HL-60/S4 (cell line): ENCODE results near the gene TBC1D8.

Experiments used
- in situ Hi-C: fragments of 300-500 bp; cut with MboI; formaldehyde crosslinking; loops from 2 replicates; pipeline ENCODE4 v1.14.3; 2022; ENCODE audit warnings: low sequenced_read_pairs

TBC1D8 gene

DNA sequence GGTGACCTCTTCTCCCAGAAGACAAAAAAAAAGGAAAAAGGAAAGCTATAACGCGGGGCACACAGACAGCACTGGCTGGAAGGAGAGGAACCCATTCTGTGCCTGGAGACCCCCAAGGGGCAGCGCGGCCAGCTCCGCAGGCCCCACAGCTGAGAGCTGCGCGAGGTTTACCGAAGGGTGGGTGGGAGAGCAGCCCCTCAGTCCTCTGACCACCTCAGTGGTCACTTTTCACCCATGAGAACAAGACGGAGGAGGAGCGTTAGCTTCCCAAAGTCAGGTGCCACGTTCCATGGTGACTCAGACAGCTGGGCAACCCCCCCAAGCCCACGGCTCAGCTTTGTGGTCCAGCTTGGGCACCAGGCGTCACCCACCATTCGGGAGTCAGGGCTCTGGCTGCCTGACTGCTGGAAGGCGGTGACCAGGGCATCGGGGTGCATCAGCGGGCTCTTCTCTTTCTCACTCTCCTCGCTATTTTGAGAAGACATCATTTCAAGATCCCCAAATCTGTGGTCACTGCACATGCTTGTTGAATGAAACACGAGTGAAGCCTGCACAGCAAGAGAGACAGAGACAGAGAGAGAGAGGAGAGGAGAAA is 113.9 kb downstream of the TBC1D8 start:
- in situ Hi-C loops, result no loop called here

DNA sequence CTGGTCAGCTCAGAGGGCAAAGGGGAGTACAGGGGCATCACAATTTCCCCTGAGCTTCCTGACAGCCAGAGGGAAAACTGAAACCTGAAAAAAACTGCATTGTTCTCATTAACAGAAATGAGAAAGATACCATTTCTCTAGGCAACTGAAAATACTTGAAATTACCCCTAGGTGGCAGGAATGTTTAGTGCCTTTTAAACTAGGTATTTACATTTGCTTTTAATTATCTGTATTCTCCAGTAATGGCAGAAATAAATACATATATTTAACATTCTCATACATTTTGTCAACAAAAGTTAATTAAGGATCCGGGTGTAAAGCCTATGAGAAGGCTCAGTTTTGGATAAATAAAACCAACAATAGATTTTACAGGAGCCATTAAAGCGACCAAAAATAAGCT is 114.6 kb downstream of the TBC1D8 start:
- in situ Hi-C loops, result no loop called here

DNA sequence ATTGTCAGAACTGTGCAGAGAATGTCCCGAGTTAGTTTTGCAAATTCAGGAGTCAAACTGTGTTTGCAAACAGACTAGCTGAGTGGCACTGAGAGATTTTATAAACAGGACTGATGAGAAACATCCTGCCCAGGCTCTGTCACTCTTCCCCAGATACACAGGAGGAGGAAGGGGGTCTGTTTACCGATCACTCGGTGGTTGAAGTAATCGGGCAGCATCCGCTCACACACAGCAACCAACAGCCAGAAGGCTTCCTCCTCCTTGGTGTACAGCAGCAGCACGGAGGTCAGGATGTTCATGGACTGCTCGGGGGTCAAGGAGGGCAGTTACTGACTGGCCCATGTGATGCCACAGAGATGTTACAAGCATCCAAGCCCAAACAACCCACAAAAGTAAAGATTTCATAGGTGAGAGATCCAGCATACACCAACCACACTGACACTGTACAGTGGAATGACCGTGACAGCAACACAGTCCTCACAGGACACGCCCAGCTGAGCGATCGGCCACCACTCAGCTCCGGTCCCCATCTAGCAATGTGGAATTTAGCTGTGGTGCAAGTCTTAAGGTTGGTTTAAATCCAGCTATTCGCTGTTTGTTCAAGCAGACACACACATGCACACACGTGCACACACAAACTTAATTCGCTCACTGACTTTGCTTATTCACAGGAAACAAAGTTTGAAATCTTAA is 119.0 kb downstream of the TBC1D8 start:
- in situ Hi-C loops, result no loop called here

DNA sequence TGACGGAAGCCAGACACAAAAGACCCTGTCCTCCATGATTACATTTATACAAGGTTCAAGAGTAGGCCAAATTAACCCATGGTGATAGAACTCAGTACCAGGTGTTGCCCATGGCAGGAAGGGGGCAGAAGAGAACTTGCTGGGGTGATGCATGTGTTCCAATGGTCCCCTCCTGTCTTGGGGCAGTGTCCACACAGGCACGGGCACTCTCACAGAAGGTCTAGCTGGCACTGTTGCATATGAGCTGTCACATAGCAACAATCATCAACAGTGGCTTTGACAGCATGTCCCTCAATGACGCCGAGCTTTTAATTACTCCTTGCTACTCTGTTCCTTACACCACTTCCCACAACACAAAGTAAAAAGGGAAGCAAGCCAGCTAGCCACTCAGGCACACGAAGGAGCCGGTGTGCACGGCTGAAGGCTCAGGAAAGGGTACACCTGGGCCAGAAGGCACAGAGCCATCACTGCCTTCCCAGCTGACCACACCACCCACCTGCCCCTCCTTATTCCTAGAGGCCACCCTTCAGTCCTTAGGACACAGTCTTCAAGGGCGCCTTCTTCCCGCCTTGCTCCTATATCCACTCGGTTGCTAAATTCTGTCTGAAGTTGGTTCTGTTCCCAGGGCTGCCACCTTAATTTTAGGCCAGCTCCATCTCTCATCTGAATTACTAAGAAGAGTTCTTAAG is 120.2 kb downstream of the TBC1D8 start:
- in situ Hi-C loops, result no loop called here

DNA sequence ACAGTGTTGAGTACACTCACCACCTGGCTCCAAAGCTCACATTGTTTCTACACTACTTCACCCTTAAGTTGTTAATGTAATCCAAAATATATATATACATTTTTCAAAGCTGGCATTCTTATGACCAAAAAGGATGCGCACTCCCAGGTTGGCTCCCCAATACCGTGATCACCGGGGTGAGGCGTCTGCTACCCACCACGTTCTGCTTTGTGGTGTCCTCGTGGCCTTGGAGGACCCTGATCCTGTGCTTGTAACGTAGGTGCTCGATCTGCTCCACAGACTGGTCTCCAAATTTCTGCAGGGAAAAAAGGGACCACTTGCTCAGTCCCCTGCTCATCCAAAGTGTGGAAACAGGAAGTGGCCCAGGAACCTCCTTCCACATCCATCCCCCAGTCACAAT is 123.3 kb downstream of the TBC1D8 start:
- in situ Hi-C loops, result loop anchor here (10.0 kb wide), 1 partner anchor 127 kb away; the partner anchor contains the start of gene TBC1D8

DNA sequence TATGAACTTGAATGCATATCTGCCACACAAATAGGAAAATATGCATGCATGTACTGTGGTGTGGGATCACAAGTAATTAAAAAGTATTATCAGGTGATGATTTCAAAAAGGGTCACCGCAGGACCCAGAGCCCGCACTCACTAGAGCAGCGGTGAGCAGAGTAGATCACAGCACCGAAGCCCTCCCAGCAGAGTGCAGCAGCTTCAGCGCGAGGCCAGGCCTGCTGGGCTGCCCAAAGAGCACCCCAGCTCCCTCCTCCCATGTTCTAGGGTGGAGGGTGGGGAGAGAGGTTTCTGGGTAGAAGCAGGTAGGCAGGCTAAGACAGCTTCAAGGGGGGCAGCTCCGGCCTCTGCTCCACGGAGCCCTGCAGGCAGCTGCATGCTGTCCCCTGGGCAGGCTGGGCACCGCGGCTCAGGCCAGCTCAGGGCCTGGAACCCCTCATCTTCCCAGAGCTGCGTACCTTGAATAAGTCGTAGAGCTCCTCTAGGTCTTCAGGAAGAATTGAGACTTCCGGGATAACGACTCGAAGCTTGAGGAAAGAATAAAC is 124.2 kb downstream of the TBC1D8 start:
- in situ Hi-C loops, result loop anchor here (10.0 kb wide), 1 partner anchor 128 kb away; the partner anchor contains the start of gene TBC1D8

DNA sequence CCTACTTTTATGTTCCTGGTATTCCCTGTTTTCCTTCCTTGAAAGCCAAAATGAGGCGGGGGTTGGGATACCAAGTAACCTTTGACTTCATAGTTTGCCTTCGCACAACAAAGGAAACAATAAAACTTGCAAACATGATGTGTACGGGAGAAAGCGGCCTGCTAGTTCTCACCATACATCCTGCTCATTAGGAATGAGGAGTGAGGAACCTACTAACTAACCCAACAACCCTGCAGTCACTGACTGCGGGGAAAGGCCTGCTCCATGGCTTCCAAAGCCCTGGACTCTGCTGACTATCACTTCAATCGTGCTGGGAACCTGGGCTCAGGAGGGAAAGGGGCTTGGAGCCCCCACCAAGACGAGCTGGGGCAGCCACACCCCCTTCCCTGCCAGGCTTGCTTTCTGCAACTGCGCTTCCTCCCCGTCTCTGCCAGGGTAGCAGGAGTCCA is 124.9 kb downstream of the TBC1D8 start:
- in situ Hi-C loops, result loop anchor here (10.0 kb wide), 1 partner anchor 129 kb away; the partner anchor contains the start of gene TBC1D8

DNA sequence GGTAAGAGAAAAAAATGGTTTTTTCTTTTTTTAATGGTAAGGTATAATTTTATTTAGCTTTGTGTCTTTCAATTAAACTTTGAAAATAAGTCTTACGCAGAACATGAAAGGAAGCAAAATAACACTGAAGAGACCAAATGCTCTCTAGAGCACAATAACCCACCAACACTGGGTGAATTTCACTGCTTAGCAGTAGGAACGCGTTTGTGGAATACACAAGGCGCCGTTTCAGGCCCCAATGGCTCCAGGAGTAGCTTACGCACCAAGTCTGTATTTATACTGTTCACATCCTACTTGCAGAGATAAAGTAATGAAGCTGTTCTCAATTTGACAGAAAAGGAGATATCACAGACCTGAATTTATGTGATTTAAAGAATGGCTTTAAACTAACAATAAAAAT is 125.6 kb downstream of the TBC1D8 start:
- in situ Hi-C loops, result loop anchor here (10.0 kb wide), 1 partner anchor 129 kb away; the partner anchor contains the start of gene TBC1D8

DNA sequence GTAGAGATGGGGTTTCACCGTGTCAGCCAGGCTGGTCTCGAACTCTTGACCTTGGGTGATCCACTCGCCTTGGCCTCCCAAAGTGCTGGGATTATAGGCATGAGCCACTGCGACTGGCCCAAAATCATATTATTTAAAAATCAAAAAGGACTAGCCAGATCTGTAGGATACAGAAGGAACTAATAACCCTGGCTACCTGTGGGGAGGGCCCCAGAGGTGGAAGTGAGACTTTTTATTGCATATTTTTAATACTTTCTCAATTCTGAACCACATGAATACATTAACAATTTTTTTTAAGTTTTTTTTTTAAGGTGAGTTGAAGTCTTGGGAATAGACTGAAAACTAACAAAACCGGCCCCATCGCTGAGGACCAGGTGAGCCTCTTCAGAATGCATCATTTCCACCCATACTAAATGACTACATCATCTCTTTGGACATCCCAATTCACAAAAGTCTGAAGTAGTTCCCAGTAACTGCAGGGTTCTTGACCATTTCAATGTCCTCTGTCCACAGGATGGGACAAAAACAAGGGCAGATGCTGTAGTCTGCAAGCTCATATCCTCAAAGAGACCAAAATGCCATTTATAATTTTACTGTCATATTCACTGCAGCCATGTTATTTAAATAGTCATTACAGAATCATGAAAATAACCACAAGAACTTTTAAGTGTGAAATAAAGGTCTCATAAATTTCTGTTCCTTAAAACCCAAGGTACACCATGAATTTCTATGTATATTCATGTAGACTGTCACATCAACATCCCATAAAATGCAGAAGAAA is 127.7 kb downstream of the TBC1D8 start:
- in situ Hi-C loops, result loop anchor here (10.0 to 25.0 kb wide), 2 partner anchors 131 to 364 kb away; partner anchors contain the start of genes CREG2 and TBC1D8

DNA sequence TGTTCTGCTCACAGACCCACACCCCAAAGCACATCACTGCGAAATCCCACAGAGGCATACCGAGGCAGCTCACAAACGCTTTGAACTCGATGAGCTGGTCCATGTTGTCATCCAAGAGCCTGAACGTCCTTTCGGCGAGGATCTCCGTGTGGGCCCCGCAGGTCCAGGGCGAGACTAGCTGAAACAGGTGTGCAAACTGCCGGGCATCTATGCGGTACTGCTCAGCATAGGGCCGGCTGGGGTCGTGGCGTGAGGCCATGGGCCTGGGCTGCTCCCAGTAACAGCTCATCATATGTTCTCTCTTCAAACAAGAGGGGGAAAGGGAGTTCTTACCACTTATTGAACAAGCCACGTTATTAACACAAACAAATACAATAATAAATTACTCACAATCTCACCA is 129.0 kb downstream of the TBC1D8 start:
- in situ Hi-C loops, result loop anchor here (10.0 to 25.0 kb wide), 2 partner anchors 133 to 365 kb away; partner anchors contain the start of genes CREG2 and TBC1D8

DNA sequence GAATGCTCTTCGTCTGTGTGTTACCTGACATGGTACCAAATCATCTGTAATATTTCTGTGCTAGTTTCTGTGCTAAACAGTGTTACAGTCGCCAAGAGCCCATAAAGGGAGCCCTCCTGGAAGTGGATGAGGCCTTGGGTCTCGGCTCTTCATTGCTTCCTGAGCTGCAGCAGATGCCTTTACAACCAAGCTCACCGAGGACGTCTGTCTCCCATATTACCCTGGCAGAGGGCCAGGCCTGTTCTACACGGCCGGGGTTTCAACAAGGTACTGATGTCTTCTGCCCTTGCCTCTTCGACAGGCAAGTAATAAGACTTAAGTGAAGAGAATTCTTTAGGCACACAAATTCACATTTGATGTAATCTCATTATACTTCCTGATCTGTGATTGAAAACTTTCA is 132.2 kb downstream of the TBC1D8 start:
- in situ Hi-C loops, result loop anchor here (25.0 kb wide), 1 partner anchor 368 kb away; the partner anchor contains the start of gene CREG2

DNA sequence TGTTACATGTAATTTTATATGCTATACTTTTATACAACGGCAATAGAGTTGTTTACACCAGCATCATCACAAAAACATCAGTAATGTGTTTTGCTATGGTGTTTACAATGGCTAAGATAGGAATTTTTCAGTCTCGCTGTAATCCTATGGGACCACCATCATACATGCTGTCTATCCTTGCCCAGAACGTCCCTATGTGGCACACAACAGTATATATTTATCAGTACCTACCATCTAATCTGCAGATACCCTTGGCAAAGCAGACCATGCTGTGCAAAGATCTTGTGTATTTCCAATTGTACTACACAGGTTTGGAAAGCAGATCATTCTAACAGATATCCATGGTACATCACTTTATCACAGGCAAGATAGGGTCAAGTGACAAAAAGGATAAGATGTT is 133.8 kb downstream of the TBC1D8 start:
- in situ Hi-C loops, result loop anchor here (25.0 kb wide), 1 partner anchor 370 kb away; the partner anchor contains the start of gene CREG2

DNA sequence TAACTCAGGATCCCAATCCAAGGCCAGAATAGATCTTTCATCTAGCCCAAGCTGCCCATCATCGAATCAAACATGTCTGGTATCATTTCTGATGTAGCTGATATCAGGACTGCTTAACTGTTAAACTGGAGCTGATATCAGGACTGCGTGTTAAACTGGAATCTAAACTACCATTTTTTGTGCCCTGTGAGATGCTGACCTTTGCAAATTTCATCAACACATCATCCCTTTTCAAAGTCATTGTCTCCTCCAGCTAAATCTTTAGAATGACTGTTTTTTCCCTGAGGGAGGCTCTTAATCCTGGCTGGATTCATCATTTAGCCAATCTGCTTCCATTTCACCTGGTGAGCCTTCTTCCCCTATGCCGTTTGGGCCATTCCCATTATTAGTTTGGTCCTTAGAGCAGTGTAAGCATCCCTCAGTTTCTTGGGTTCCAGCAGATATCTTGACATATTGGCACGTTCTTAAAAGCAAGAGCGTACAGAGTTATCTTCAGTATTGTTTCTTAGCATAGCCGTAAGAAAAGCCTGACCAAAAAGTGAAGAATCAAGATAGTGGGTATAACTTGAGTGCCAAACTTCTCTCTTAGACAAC is 136.8 kb downstream of the TBC1D8 start:
- in situ Hi-C loops, result loop anchor here (25.0 kb wide), 1 partner anchor 373 kb away; the partner anchor contains the start of gene CREG2

DNA sequence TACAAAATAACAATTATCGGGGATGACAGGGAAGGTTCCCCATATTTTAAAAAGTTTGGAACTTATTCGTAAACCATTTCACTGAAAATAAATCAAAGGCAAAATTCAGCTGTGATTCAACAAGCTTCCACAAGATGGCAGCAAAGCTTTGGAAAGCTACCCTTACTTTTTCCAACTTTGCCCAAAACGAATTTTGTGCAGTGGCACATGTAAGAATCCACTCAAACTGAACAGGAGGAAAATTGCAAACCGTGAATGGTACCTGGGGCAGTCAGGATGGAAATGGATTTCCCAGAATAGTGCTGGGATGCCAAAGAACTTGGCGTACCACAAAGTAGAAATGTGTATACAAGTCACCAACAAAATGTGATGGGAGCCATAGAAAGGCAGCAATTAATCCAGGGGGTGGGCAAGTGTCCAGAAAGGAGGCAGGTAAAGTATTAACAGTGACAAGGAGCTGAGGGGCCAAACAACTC is 138.4 kb downstream of the TBC1D8 start:
- in situ Hi-C loops, result loop anchor here (25.0 kb wide), 1 partner anchor 375 kb away; the partner anchor contains the start of gene CREG2

DNA sequence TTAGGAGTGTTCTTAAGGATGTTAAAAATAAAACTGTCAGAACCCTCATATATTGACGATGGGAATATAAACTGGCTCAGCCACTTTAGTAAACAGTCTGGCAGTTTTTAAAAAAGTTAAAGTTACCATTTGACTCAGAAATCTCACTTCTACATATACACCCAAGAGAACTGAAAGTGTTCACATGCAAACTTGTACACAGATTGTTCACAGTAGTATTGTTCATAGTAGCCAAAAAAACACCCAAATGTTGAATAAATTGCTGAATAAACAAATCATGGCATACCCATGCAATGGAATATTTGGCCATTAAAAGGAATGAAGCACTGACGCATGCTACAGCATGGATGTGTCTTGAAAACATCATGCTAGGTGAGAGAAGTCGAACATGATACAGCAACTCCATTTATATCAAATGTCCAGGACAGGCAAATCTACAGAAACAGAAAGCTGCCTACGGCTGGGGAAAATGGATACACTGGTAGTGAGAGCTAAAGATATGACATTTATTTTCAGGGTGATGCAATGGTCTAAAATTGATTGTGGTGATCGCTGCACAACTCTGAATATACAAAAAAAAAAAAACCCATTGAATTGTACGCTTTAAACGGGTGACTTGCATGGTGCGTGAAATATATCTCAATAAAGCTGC is 139.0 kb downstream of the TBC1D8 start:
- in situ Hi-C loops, result loop anchor here (25.0 kb wide), 1 partner anchor 375 kb away; the partner anchor contains the start of gene CREG2

DNA sequence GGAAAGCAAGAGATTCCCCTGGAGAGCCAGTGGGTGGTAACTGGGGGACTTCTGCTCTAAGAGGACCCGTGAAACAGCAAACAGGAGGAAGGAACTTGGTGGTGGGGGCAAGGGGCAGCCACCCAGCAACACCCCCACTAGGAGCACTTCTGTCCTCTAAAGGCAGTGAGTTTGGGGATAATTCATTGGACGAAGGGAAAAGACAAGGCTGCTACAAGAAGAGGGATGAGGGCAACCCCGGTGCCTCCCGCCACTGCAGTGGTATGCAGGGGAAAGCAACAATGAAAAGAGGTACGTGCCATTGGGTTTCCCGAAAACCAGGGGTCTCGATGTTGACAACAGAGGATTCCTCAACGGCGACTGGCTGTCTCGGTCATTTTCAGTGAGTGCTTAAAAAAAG is 140.0 kb downstream of the TBC1D8 start:
- in situ Hi-C loops, result loop anchor here (25.0 kb wide), 1 partner anchor 376 kb away; the partner anchor contains the start of gene CREG2

DNA sequence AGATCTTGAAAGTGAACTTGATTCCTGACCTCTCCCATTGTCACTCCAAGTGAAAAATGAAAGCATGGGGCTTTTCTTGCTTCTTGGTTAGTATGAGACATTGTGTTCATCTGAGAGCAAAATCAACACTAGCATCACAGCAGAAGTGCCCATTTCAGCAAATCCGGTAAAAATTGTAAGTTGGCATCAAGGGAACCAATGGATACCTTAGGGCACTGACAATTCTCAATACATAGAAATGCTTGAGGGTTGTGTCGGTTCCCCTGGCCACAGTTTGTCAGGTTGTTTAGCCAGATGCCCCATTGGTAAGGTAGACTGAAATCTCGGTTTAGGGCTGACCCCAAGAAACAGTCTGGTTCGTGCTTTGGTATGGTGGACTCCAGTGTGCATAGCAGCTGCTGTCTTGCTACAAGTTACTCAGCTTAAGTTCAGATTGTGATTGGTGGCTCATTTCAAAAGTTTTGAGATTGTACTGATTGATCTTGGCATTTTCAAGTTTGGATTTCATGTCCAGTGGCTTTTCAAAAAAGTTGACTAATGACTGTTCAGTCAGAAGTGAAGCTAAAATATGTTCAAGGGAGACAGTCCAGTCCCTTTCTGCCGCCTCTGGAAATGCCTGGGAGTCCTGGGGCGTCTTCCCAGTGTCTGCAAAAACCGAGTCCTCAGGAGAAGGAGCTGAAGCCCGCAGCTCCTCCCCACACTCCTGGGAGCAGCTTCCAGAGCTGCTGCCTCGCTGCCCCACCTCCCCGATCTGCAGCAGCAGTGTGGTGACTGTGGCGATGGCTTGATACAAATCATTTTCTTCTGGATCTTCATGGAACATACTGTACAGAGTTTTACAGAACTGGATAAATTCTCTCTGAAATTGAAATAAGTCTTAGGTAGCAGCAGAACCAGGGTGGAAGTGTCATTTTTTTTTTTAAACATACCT is 143.5 kb downstream of the TBC1D8 start:
- in situ Hi-C loops, result loop anchor here (25.0 kb wide), 1 partner anchor 380 kb away; the partner anchor contains the start of gene CREG2
